Measurements from ENCODE around the gene TSPAN15.

The TSPAN15 gene

GRCh38 chr10:69489506-69490090 lies 38.3 kb downstream of the TSPAN15 start (continued):
- no peak for TF ChIP-seq YY1 (tag by site-specific recombination; IDR thresholded peaks at IDR 0.05)
- TF ChIP-seq ZNF423 (tag by site-specific recombination; IDR thresholded peaks at IDR 0.05), result no peak

DNA sequence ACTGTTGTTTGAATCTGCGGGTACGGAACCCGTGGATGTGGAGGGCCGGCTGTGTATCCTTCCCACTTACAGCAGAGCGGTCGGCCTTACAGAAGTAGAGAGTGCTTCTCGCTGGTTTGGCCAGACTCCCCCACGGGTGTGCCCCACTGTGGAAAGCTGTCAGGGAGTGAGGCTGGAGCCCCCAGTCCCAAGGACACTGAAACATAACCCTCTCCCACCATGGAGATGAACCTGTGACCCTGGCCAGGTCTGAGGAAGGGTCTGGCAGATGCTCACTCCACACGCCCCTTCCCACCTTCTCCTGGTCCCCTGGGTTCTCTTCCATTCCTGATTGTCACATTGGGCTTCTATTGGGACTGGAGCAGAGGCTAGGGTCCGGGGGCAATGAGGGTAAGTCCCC lies 39.6 kb downstream of the TSPAN15 start:
- Histone ChIP-seq H3K36me3 (ENCODE audit: control insufficient read depth in 2 of 2, insufficient read depth in 1 of 2, low read length in 2 of 2) (no peaks in the 10 kb centered on the region), H3K4me3 (ENCODE audit: low read depth, low read length) (no peak overlapping the region), H3K9me3 (ENCODE audit: control insufficient read depth, insufficient read depth, low read depth, low read length) (no peaks in the 10 kb centered on the region), H3K27ac (ENCODE audit: extremely low read depth, low read depth, low read length) (no peak overlapping the region), H3K4me1 (ENCODE audit: control insufficient read depth, insufficient read depth, low read length) (no peaks in the 10 kb centered on the region)
- POLR2A ChIA-PET, result no interaction called here
- CTCF ChIA-PET, result interaction anchor here (1.2 kb wide), 1 partner anchor 16 kb away, joined by 3 read pairs; no protein-coding TSS in a partner anchor
- TF ChIP-seq ZNF639 (tag by site-specific recombination; IDR thresholded peaks at IDR 0.05) (no peak), ZNF785 (tag by site-specific recombination; IDR thresholded peaks at IDR 0.05) (no peak), ZNF302 (tag by site-specific recombination; IDR thresholded peaks at IDR 0.05; ENCODE audit: low read depth) (no peak), GLI2 (tag by site-specific recombination; IDR thresholded peaks at IDR 0.05; ENCODE audit: borderline replicate concordance, low read depth) (no peak), KLF1 (tag by site-specific recombination; IDR thresholded peaks at IDR 0.05) (no peak), KLF16 (tag by site-specific recombination; IDR thresholded peaks at IDR 0.05) (no peak), GLIS1 (tag by site-specific recombination; IDR thresholded peaks at IDR 0.05) (no peak), ZNF280D (tag by site-specific recombination; IDR thresholded peaks at IDR 0.05) (no peak), ZNF416 (tag by site-specific recombination; IDR thresholded peaks at IDR 0.05) (no peak), KLF7 (tag by site-specific recombination; IDR thresholded peaks at IDR 0.05; ENCODE audit: borderline replicate concordance) (no peak), ZSCAN16 (tag by site-specific recombination; IDR thresholded peaks at IDR 0.05) (no peak), ZNF623 (tag by site-specific recombination; IDR thresholded peaks at IDR 0.05) (no peak), KLF10 (tag by site-specific recombination; IDR thresholded peaks at IDR 0.05) (no peak), ZNF521 (tag by site-specific recombination; IDR thresholded peaks at IDR 0.05) (no peak), ZBTB1 (tag by site-specific recombination; IDR thresholded peaks at IDR 0.05) (no peak), HIC1 (tag by site-specific recombination; IDR thresholded peaks at IDR 0.05) (no peak), ZNF37A (tag by site-specific recombination; IDR thresholded peaks at IDR 0.05) (no peak)
- TF ChIP-seq, protein P1, sequence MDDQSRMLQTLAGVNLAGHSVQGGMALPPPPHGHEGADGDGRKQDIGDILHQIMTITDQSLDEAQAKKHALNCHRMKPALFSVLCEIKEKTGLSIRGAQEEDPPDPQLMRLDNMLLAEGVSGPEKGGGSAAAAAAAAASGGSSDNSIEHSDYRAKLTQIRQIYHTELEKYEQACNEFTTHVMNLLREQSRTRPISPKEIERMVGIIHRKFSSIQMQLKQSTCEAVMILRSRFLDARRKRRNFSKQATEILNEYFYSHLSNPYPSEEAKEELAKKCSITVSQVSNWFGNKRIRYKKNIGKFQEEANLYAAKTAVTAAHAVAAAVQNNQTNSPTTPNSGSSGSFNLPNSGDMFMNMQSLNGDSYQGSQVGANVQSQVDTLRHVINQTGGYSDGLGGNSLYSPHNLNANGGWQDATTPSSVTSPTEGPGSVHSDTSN (CRISPR knock-in tag; IDR thresholded peaks at IDR 0.05), result no peak
- TF ChIP-seq, protein P2, sequence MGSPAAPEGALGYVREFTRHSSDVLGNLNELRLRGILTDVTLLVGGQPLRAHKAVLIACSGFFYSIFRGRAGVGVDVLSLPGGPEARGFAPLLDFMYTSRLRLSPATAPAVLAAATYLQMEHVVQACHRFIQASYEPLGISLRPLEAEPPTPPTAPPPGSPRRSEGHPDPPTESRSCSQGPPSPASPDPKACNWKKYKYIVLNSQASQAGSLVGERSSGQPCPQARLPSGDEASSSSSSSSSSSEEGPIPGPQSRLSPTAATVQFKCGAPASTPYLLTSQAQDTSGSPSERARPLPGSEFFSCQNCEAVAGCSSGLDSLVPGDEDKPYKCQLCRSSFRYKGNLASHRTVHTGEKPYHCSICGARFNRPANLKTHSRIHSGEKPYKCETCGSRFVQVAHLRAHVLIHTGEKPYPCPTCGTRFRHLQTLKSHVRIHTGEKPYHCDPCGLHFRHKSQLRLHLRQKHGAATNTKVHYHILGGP (tag by site-specific recombination; IDR thresholded peaks at IDR 0.05), result no peak
- TF ChIP-seq, protein P3, sequence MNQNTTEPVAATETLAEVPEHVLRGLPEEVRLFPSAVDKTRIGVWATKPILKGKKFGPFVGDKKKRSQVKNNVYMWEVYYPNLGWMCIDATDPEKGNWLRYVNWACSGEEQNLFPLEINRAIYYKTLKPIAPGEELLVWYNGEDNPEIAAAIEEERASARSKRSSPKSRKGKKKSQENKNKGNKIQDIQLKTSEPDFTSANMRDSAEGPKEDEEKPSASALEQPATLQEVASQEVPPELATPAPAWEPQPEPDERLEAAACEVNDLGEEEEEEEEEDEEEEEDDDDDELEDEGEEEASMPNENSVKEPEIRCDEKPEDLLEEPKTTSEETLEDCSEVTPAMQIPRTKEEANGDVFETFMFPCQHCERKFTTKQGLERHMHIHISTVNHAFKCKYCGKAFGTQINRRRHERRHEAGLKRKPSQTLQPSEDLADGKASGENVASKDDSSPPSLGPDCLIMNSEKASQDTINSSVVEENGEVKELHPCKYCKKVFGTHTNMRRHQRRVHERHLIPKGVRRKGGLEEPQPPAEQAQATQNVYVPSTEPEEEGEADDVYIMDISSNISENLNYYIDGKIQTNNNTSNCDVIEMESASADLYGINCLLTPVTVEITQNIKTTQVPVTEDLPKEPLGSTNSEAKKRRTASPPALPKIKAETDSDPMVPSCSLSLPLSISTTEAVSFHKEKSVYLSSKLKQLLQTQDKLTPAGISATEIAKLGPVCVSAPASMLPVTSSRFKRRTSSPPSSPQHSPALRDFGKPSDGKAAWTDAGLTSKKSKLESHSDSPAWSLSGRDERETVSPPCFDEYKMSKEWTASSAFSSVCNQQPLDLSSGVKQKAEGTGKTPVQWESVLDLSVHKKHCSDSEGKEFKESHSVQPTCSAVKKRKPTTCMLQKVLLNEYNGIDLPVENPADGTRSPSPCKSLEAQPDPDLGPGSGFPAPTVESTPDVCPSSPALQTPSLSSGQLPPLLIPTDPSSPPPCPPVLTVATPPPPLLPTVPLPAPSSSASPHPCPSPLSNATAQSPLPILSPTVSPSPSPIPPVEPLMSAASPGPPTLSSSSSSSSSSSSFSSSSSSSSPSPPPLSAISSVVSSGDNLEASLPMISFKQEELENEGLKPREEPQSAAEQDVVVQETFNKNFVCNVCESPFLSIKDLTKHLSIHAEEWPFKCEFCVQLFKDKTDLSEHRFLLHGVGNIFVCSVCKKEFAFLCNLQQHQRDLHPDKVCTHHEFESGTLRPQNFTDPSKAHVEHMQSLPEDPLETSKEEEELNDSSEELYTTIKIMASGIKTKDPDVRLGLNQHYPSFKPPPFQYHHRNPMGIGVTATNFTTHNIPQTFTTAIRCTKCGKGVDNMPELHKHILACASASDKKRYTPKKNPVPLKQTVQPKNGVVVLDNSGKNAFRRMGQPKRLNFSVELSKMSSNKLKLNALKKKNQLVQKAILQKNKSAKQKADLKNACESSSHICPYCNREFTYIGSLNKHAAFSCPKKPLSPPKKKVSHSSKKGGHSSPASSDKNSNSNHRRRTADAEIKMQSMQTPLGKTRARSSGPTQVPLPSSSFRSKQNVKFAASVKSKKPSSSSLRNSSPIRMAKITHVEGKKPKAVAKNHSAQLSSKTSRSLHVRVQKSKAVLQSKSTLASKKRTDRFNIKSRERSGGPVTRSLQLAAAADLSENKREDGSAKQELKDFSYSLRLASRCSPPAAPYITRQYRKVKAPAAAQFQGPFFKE (tag by site-specific recombination; IDR thresholded peaks at IDR 0.05; ENCODE audit: borderline replicate concordance), result no peak
